Right lobe of liver (tissue), 6 donors: Measurements from ENCODE around the gene ATXN7. TPM values are rescaled to one million over a fixed set of nuclear protein-coding genes. Genes with fewer than 3 reads are reported as not detected.

Source experiments
- ATAC-seq, 4 donors: fragments of 200-7000 bp; cut with Tn5 transposase; one replicate each; pipeline ENCODE4 v1.9.1; 2020; ENCODE audit warnings: mild to moderate bottlenecking in 4 of 4, moderate library complexity in 4 of 4
- DNase-seq, 3 donors: peaks; one replicate each; pipeline ENCODE4 v3.0.0-alpha.2; 2020
- H3K27ac ChIP-seq, 3 donors: fragments of 200-600 bp; one replicate each; pipeline ENCODE4 v1.8.0; 2022
- H3K27me3 ChIP-seq, 2 donors: fragments of 200-600 bp; one replicate each; pipeline ENCODE4 v1.8.0; 2022
- H3K36me3 ChIP-seq, 4 donors: fragments of 200-600 bp; sonication (generic) in 1 of 4; one replicate each; pipeline versions ENCODE4 v1.5.1 to v1.8.0; 2017 to 2022; ENCODE audit warnings: control low read depth in 1 of 4
- H3K4me1 ChIP-seq, 4 donors: fragments of 200-600 bp; sonication (generic) in 1 of 4; one replicate each; pipeline versions ENCODE4 v1.5.1 to v1.8.0; 2017 to 2022; ENCODE audit warnings: control low read depth in 1 of 4
- H3K4me3 ChIP-seq, 3 donors: fragments of 200-600 bp; one replicate each; pipeline ENCODE4 v1.8.0; 2022
- H3K9me3 ChIP-seq, 4 donors: fragments of 200-600 bp; sonication (generic) in 1 of 4; one replicate each; pipeline versions ENCODE4 v1.5.1 to v1.8.0; 2017 to 2022; ENCODE audit warnings: control low read depth in 1 of 4
- CTCF ChIP-seq, 4 donors: fragments of 200-600 bp in 3 of 4; fragments of 450-650 bp in 1 of 4; IDR thresholded peaks; one replicate each; pipeline versions ENCODE4 v1.5.1 to v1.8.0; 2016 to 2022; ENCODE audit warnings: antibody characterized with exemption in 4 of 4, mild to moderate bottlenecking in 2 of 4
- POLR2A ChIP-seq: fragments of 450-650 bp; IDR thresholded peaks from one replicate; pipeline ENCODE4 v1.6.1; 2017; ENCODE audit warnings: antibody characterized with exemption, mild to moderate bottlenecking
- WGBS: methylation state at CpG from one replicate; pipeline ENCODE4 v1.1.6; 2018; ENCODE audit warnings: low coverage, low lambda C conversion rate; ENCODE audit not compliant: insufficient coverage; ENCODE audit errors: missing lambda C conversion rate; 5-methylcytosine and 5-hydroxymethylcytosine counted together
- intact Hi-C, 2 donors: fragments of 100-400 bp; cut with DNase I; formaldehyde crosslinking; loops; one replicate each; pipeline versions ENCODE4 v1.11.2 to v1.14.1; 2022
- total RNA-seq, 6 experiments: library from RNA; depleted of rRNA in 2 of 6; stranded (reverse); fragments of >200 nt in 2 of 6; fragmentation: NEBNext Ultra II Directional in 3 of 6; extraction: Animal tissue kit (Norgen Biotek cat#: 25700) in 3 of 6; gene quantifications; one replicate each; pipeline versions ENCODE4 v1.1.0 to v1.2.4, GENCODE V29; 2016 to 2023
- donor health status: DM: no; HTN: yes; CAD: no.
- donor health status: DM: no; HTN: no; CAD: no.
- donor health status: DM: no; HTN: no; CAD: no.
- donor health status: DM: no; HTN: yes; CAD: no.
- donor health status: DM: no; HTN: yes; CAD: no.

ATXN7 gene
- total RNA-seq, 6 experiments from 2014 or later: 14.6 to 18.6 (median 15.0) TPM

- DNase-seq: no peak
- Histone ChIP-seq H3K36me3 (peaks cover 1 to 28% (median 9%) of the 10 kb centered on the region in 4 donors), H3K9me3 (no peaks in the 10 kb centered on the region), H3K27me3 (no peaks in the 10 kb centered on the region), H3K4me1 (peaks cover 0 to 14% (median 5%) of the 10 kb centered on the region in 4 donors), H3K4me3 (peak overlapping the region in 2 of 3 donors; percentile 76 to 99), H3K27ac (peak overlapping the region in 1 of 3 donors; percentile 74)
- 54% methylated on average over 5 of the region's 5 CpGs for WGBS
- intact Hi-C loops: no loop called here
- no peak for TF ChIP-seq POLR2A
- ATAC-seq: no peak
Measured at GRCh38 chr3:64023861-64024223, 160.2 kb downstream of the ATXN7 start.

GRCh38 chr3:64026346-64026745 is 162.7 kb downstream of the ATXN7 start:
- WGBS: 75% methylated on average over 2 of the region's 2 CpGs
- H3K9me3 ChIP-seq: no peaks in the 10 kb centered on the region
- no peak for DNase-seq
- no peak overlapping the region for H3K4me3 ChIP-seq
- H3K4me1 ChIP-seq: peaks cover 0 to 16% (median 6%) of the 10 kb centered on the region in 4 donors
- peaks cover 0 to 3% (median 0%) of the 10 kb centered on the region in 4 donors for H3K36me3 ChIP-seq
- H3K27ac ChIP-seq: no peak overlapping the region
- no peak for ATAC-seq
- TF ChIP-seq POLR2A (no peak), CTCF (IDR thresholded peaks at IDR 0.05) (no peak)
- no peaks in the 10 kb centered on the region for H3K27me3 ChIP-seq
- intact Hi-C loops: no loop called here

- intact Hi-C loops: no loop called here
- Histone ChIP-seq H3K4me1 (peaks cover 0 to 6% (median 1%) of the 10 kb centered on the region in 4 donors), H3K4me3 (no peak overlapping the region), H3K9me3 (no peaks in the 10 kb centered on the region), H3K27ac (no peak overlapping the region), H3K27me3 (no peaks in the 10 kb centered on the region), H3K36me3 (no peaks in the 10 kb centered on the region)
- ATAC-seq: no peak
- no peak for DNase-seq
- TF ChIP-seq CTCF (IDR thresholded peaks at IDR 0.05): no peak
- TF ChIP-seq POLR2A: no peak
- WGBS: 61% methylated on average over 8 of the region's 8 CpGs
Measured at GRCh38 chr3:64027658-64028057, 164.0 kb downstream of the ATXN7 start.

GRCh38 chr3:64028754-64029153 is 165.1 kb downstream of the ATXN7 start:
- Histone ChIP-seq H3K27ac (no peak overlapping the region), H3K36me3 (no peaks in the 10 kb centered on the region), H3K4me3 (no peak overlapping the region), H3K9me3 (no peaks in the 10 kb centered on the region), H3K27me3 (no peaks in the 10 kb centered on the region), H3K4me1 (peaks cover 0 to 6% (median 1%) of the 10 kb centered on the region in 4 donors)
- ATAC-seq: no peak
- DNase-seq: no peak
- no peak for TF ChIP-seq POLR2A
- TF ChIP-seq CTCF (IDR thresholded peaks at IDR 0.05): no peak
- intact Hi-C loops: no loop called here
- WGBS: 37% methylated on average over 3 of the region's 3 CpGs

- no peak for DNase-seq
- Histone ChIP-seq H3K36me3 (no peaks in the 10 kb centered on the region), H3K27ac (no peak overlapping the region), H3K9me3 (no peaks in the 10 kb centered on the region), H3K4me3 (no peak overlapping the region), H3K27me3 (no peaks in the 10 kb centered on the region), H3K4me1 (peaks cover 0 to 6% (median 1%) of the 10 kb centered on the region in 4 donors)
- intact Hi-C loops: no loop called here
- TF ChIP-seq CTCF (IDR thresholded peaks at IDR 0.05) (no peak), POLR2A (no peak)
- 52% methylated on average over 4 of the region's 4 CpGs for WGBS
- ATAC-seq: no peak
Measured at GRCh38 chr3:64029287-64029686, 165.6 kb downstream of the ATXN7 start.
